Right lobe of liver (tissue), 6 donors: ENCODE results near the gene TPGS1. TPM values are rescaled to one million over a fixed set of nuclear protein-coding genes. Genes with fewer than 3 reads are reported as not detected.
A peak's percentile ranks its signal among the peaks of the same experiment; 100 is the strongest.

Experiments used
- ATAC-seq, 4 donors: fragments of 200-7000 bp; cut with Tn5 transposase; one replicate each; pipeline ENCODE4 v1.9.1; 2020; ENCODE audit warnings: mild to moderate bottlenecking in 4 of 4, moderate library complexity in 4 of 4
- DNase-seq, 3 donors: peaks; one replicate each; pipeline ENCODE4 v3.0.0-alpha.2; 2020
- H3K27ac ChIP-seq, 3 donors: fragments of 200-600 bp; one replicate each; pipeline ENCODE4 v1.8.0; 2022
- H3K27me3 ChIP-seq, 2 donors: fragments of 200-600 bp; one replicate each; pipeline ENCODE4 v1.8.0; 2022
- H3K36me3 ChIP-seq, 4 donors: fragments of 200-600 bp; sonication (generic) in 1 of 4; one replicate each; pipeline versions ENCODE4 v1.5.1 to v1.8.0; 2017 to 2022; ENCODE audit warnings: control low read depth in 1 of 4
- H3K4me1 ChIP-seq, 4 donors: fragments of 200-600 bp; sonication (generic) in 1 of 4; one replicate each; pipeline versions ENCODE4 v1.5.1 to v1.8.0; 2017 to 2022; ENCODE audit warnings: control low read depth in 1 of 4
- H3K4me3 ChIP-seq, 3 donors: fragments of 200-600 bp; one replicate each; pipeline ENCODE4 v1.8.0; 2022
- H3K9me3 ChIP-seq, 4 donors: fragments of 200-600 bp; sonication (generic) in 1 of 4; one replicate each; pipeline versions ENCODE4 v1.5.1 to v1.8.0; 2017 to 2022; ENCODE audit warnings: control low read depth in 1 of 4
- CTCF ChIP-seq, 4 donors: fragments of 200-600 bp in 3 of 4; fragments of 450-650 bp in 1 of 4; IDR thresholded peaks; one replicate each; pipeline versions ENCODE4 v1.5.1 to v1.8.0; 2016 to 2022; ENCODE audit warnings: antibody characterized with exemption in 4 of 4, mild to moderate bottlenecking in 2 of 4
- POLR2A ChIP-seq: fragments of 450-650 bp; IDR thresholded peaks from one replicate; pipeline ENCODE4 v1.6.1; 2017; ENCODE audit warnings: antibody characterized with exemption, mild to moderate bottlenecking
- WGBS: methylation state at CpG from one replicate; pipeline ENCODE4 v1.1.6; 2018; ENCODE audit warnings: low coverage, low lambda C conversion rate; ENCODE audit not compliant: insufficient coverage; ENCODE audit errors: missing lambda C conversion rate; 5-methylcytosine and 5-hydroxymethylcytosine counted together
- intact Hi-C, 2 donors: fragments of 100-400 bp; cut with DNase I; formaldehyde crosslinking; loops; one replicate each; pipeline versions ENCODE4 v1.11.2 to v1.14.1; 2022
- total RNA-seq, 6 experiments: library from RNA; depleted of rRNA in 2 of 6; stranded (reverse); fragments of >200 nt in 2 of 6; fragmentation: NEBNext Ultra II Directional in 3 of 6; extraction: Animal tissue kit (Norgen Biotek cat#: 25700) in 3 of 6; gene quantifications; one replicate each; pipeline versions ENCODE4 v1.1.0 to v1.2.4, GENCODE V29; 2016 to 2023
- donor health status: DM: no; HTN: yes; CAD: no.
- donor health status: DM: no; HTN: no; CAD: no.
- donor health status: DM: no; HTN: no; CAD: no.
- donor health status: DM: no; HTN: yes; CAD: no.
- donor health status: DM: no; HTN: yes; CAD: no.

Gene TPGS1
- total RNA-seq, 6 experiments from 2014 or later: 8.2 to 42.2 (median 10.3) TPM

- ATAC-seq (peak; percentile 29 to 62 (median 58)), DNase-seq (peak; percentile 87 to 88 (median 88))
- intact Hi-C loops: no loop called here
- no CpG with 5 or more reads among the region's 103 CpGs for WGBS
- H3K4me3 ChIP-seq: peak overlapping the region; percentile 62 to 87 (median 76)
- H3K4me1 ChIP-seq: peaks cover 0 to 23% (median 11%) of the 10 kb centered on the region in 4 donors
- no peaks in the 10 kb centered on the region for H3K27me3 ChIP-seq
- no peaks in the 10 kb centered on the region for H3K9me3 ChIP-seq
- peak overlapping the region; percentile 57 to 95 (median 88) for H3K27ac ChIP-seq
- H3K36me3 ChIP-seq: peaks cover 0 to 6% (median 1%) of the 10 kb centered on the region in 4 donors
- TF ChIP-seq POLR2A (no peak), CTCF (IDR thresholded peaks at IDR 0.05) (peak in 1 of 4 donors; percentile 6)
These were observed 23.9 kb downstream of the TPGS1 start for GRCh38 chr19:531009-531752.

GRCh38 chr19:531753-532560, 24.7 kb downstream of the TPGS1 start, which contains the start of gene CDC34:
CDC34 (plus strand) TSS chr19:531760; CDS start chr19:531932, 172 bp downstream.
- H3K27me3 ChIP-seq: no peaks in the 10 kb centered on the region
- WGBS: 0% methylated on average over 9 of the region's 84 CpGs
- no peaks in the 10 kb centered on the region for H3K9me3 ChIP-seq
- TF ChIP-seq POLR2A: peak; percentile 91
- TF ChIP-seq CTCF (IDR thresholded peaks at IDR 0.05): no peak
- H3K4me3 ChIP-seq: peak within 1 kb of the TSS; percentile 87 to 95 (median 94)
- H3K36me3 ChIP-seq: peaks cover 2 to 13% (median 7%) of the 10 kb centered on the region in 4 donors
- H3K4me1 ChIP-seq: peaks cover 0 to 23% (median 11%) of the 10 kb centered on the region in 4 donors
- intact Hi-C loops: no loop called here
- H3K27ac ChIP-seq: peak within 1 kb of the TSS; percentile 83 to 95 (median 88)
- peak in 1 of 4 donors; percentile 0 for ATAC-seq
- DNase-seq: peak in 1 of 3 donors; percentile 43

GRCh38 chr19:532561-533363, 25.5 kb downstream of the TPGS1 start:
- H3K27ac ChIP-seq: peak overlapping the region; percentile 83 to 95 (median 88)
- 0% methylated on average over 10 of the region's 47 CpGs for WGBS

More at GRCh38 chr19:532561-533363, 25.5 kb downstream of the TPGS1 start:
- peaks cover 0 to 23% (median 11%) of the 10 kb centered on the region in 4 donors for H3K4me1 ChIP-seq
- no peak for TF ChIP-seq POLR2A
- TF ChIP-seq CTCF (IDR thresholded peaks at IDR 0.05): peak; percentile 36 to 57 (median 45)
- H3K27me3 ChIP-seq: no peaks in the 10 kb centered on the region
- DNase-seq: peak; percentile 70 to 92 (median 88)
- peak overlapping the region; percentile 87 to 95 (median 94) for H3K4me3 ChIP-seq
- peak; percentile 19 to 58 (median 45) for ATAC-seq
- H3K9me3 ChIP-seq: no peaks in the 10 kb centered on the region
- intact Hi-C loops: no loop called here
- peaks cover 4 to 19% (median 9%) of the 10 kb centered on the region in 4 donors for H3K36me3 ChIP-seq
